BLaER1 treated with 17β-estradiol and CSF1 and Interleukin-3, amounts not matched to agents 10 nM and 100 nM (cell line): ENCODE data around the gene CRAMP1.

Experiments used
- H3K27ac ChIP-seq, 11 experiments: shearing (Covaris generic); formaldehyde crosslinking; 2 replicates each; pipeline ENCODE4 v1.8.1; 2022
- H3K27me3 ChIP-seq, 11 experiments: shearing (Covaris generic); formaldehyde crosslinking; 2 replicates each; pipeline ENCODE4 v1.8.1; 2022
- H3K36me3 ChIP-seq, 11 experiments: shearing (Covaris generic); formaldehyde crosslinking; 2 replicates each; pipeline ENCODE4 v1.8.1; 2022
- H3K4me1 ChIP-seq, 10 experiments: shearing (Covaris generic); formaldehyde crosslinking; 2 replicates each; pipeline ENCODE4 v1.8.1; 2022
- H3K4me2 ChIP-seq, 11 experiments: shearing (Covaris generic); formaldehyde crosslinking; 2 replicates each; pipeline ENCODE4 v1.8.1; 2022
- H3K4me3 ChIP-seq, 10 experiments: shearing (Covaris generic); formaldehyde crosslinking; 2 replicates each; pipeline ENCODE4 v1.8.1; 2022
- H3K9ac ChIP-seq, 11 experiments: shearing (Covaris generic); formaldehyde crosslinking; 2 replicates each; pipeline ENCODE4 v1.8.1; 2022
- H3K9me3 ChIP-seq, 11 experiments: shearing (Covaris generic); formaldehyde crosslinking; replicated peaks in 1 of 11; 2 replicates each; pipeline ENCODE4 v1.8.1; 2022
- H4K20me1 ChIP-seq, 11 experiments: shearing (Covaris generic); formaldehyde crosslinking; 2 replicates each; pipeline ENCODE4 v1.8.1; 2022
- Cebpa-rat ChIP-seq, 11 experiments: shearing (Covaris generic); IDR thresholded peaks; 2 replicates each; pipeline ENCODE4 v1.8.1; 2022

The CRAMP1 gene

GRCh38 chr16:1612320-1613111 lies at the start of gene CRAMP1:
Gene CRAMP1, plus strand, starts transcription at chr16:1612360. Its CDS starts 2,280 bp downstream, at chr16:1614640.
- Histone ChIP-seq H3K9me3 (peaks cover 0 to 8% (median 0%) of the 10 kb centered on the region in 11 experiments; a peak in 4 of 22 replicates), H3K27ac (peak within 1 kb of the TSS; percentile 46 to 83 (median 78); a peak in 21 of 22 replicates), H3K4me1 (peaks cover 43 to 53% (median 48%) of the 10 kb centered on the region in 10 experiments), H3K9ac (peak within 1 kb of the TSS; percentile 83 to 96 (median 89)), H3K4me2 (peak within 1 kb of the TSS; percentile 92 to 100 (median 98)), H3K36me3 (peaks cover 10 to 28% (median 24%) of the 10 kb centered on the region in 11 experiments; a peak in 21 of 22 replicates), H4K20me1 (peaks cover 25 to 47% (median 45%) of the 10 kb centered on the region in 11 experiments; a peak in 21 of 22 replicates), H3K27me3 (peaks cover 30 to 43% (median 42%) of the 10 kb centered on the region in 11 experiments), H3K4me3 (peak within 1 kb of the TSS; percentile 85 to 99 (median 97))
- TF ChIP-seq Cebpa-rat (IDR thresholded peaks at IDR 0.05) = no peak

GRCh38 chr16:1563786-1564185 lies 48.4 kb upstream of the CRAMP1 start:
- no peak overlapping the region for H3K4me2 ChIP-seq
- peaks cover 0 to 13% (median 0%) of the 10 kb centered on the region in 11 experiments; a peak in 5 of 22 replicates for H4K20me1 ChIP-seq
- H3K27ac ChIP-seq = no peak overlapping the region
- no peak for TF ChIP-seq Cebpa-rat (IDR thresholded peaks at IDR 0.05)
- H3K4me3 ChIP-seq = no peak overlapping the region
- no peaks in the 10 kb centered on the region for H3K27me3 ChIP-seq
- H3K9me3 ChIP-seq = no peaks in the 10 kb centered on the region
- peaks cover 17 to 50% (median 27%) of the 10 kb centered on the region in 11 experiments; a peak in 20 of 22 replicates for H3K36me3 ChIP-seq
- H3K4me1 ChIP-seq = peaks cover 0 to 39% (median 26%) of the 10 kb centered on the region in 10 experiments; a peak in 19 of 20 replicates
- H3K9ac ChIP-seq = no peak overlapping the region

GRCh38 chr16:1564325-1564724 lies 47.8 kb upstream of the CRAMP1 start:
- no peaks in the 10 kb centered on the region for H3K9me3 ChIP-seq
- peak overlapping the region in 1 of 11 experiments; percentile 12; a peak in 1 of 22 replicates for H3K9ac ChIP-seq
- H3K27ac ChIP-seq = no peak overlapping the region
- no peak for TF ChIP-seq Cebpa-rat (IDR thresholded peaks at IDR 0.05)
- peaks cover 0 to 34% (median 22%) of the 10 kb centered on the region in 10 experiments for H3K4me1 ChIP-seq
- peak overlapping the region in 10 of 11 experiments; percentile 17 to 83 (median 73); a peak in 19 of 22 replicates for H3K4me2 ChIP-seq
- H4K20me1 ChIP-seq = peaks cover 0 to 13% (median 0%) of the 10 kb centered on the region in 11 experiments; a peak in 5 of 22 replicates
- no peak overlapping the region for H3K4me3 ChIP-seq
- peaks cover 17 to 46% (median 27%) of the 10 kb centered on the region in 11 experiments; a peak in 20 of 22 replicates for H3K36me3 ChIP-seq
- no peaks in the 10 kb centered on the region for H3K27me3 ChIP-seq

GRCh38 chr16:1565083-1565805 lies 46.9 kb upstream of the CRAMP1 start:
- Histone ChIP-seq H3K27me3 (no peaks in the 10 kb centered on the region), H3K4me2 (peak overlapping the region; percentile 3 to 83 (median 70); a peak in 19 of 22 replicates), H3K36me3 (peaks cover 17 to 41% (median 24%) of the 10 kb centered on the region in 11 experiments; a peak in 20 of 22 replicates), H3K4me3 (no peak overlapping the region), H3K27ac (no peak overlapping the region), H3K9ac (peak overlapping the region in 5 of 11 experiments; percentile 12 to 38 (median 26); a peak in 6 of 22 replicates), H3K4me1 (peaks cover 9 to 35% (median 24%) of the 10 kb centered on the region in 10 experiments), H3K9me3 (no peaks in the 10 kb centered on the region), H4K20me1 (peaks cover 0 to 13% (median 0%) of the 10 kb centered on the region in 11 experiments; a peak in 5 of 22 replicates)
- no peak for TF ChIP-seq Cebpa-rat (IDR thresholded peaks at IDR 0.05)

- Histone ChIP-seq H4K20me1 (peaks cover 0 to 13% (median 0%) of the 10 kb centered on the region in 11 experiments; a peak in 5 of 22 replicates), H3K4me2 (no peak overlapping the region), H3K9ac (no peak overlapping the region), H3K27me3 (no peaks in the 10 kb centered on the region), H3K4me3 (no peak overlapping the region), H3K36me3 (peaks cover 0 to 32% (median 4%) of the 10 kb centered on the region in 11 experiments; a peak in 9 of 22 replicates), H3K9me3 (no peaks in the 10 kb centered on the region), H3K27ac (no peak overlapping the region), H3K4me1 (peaks cover 14 to 40% (median 27%) of the 10 kb centered on the region in 10 experiments)
- TF ChIP-seq Cebpa-rat (IDR thresholded peaks at IDR 0.05) = no peak
Measured at GRCh38 chr16:1567988-1568387, 44.2 kb upstream of the CRAMP1 start.

- H3K27me3 ChIP-seq = no peaks in the 10 kb centered on the region
- no peak overlapping the region for H3K9ac ChIP-seq
- H3K4me3 ChIP-seq = no peak overlapping the region
- H4K20me1 ChIP-seq = peaks cover 0 to 6% (median 0%) of the 10 kb centered on the region in 11 experiments; a peak in 2 of 22 replicates
- no peak overlapping the region for H3K27ac ChIP-seq
- H3K36me3 ChIP-seq = peaks cover 0 to 23% (median 0%) of the 10 kb centered on the region in 11 experiments; a peak in 10 of 22 replicates
- no peak overlapping the region for H3K4me2 ChIP-seq
- H3K9me3 ChIP-seq = no peaks in the 10 kb centered on the region
- TF ChIP-seq Cebpa-rat (IDR thresholded peaks at IDR 0.05) = no peak
- H3K4me1 ChIP-seq = peaks cover 8 to 22% (median 13%) of the 10 kb centered on the region in 10 experiments; a peak in 19 of 20 replicates
Measured at GRCh38 chr16:1571012-1571671, 41.0 kb upstream of the CRAMP1 start.

GRCh38 chr16:1572673-1573072 lies 39.5 kb upstream of the CRAMP1 start:
- H3K9ac ChIP-seq = no peak overlapping the region
- H4K20me1 ChIP-seq = no peaks in the 10 kb centered on the region; a peak in 2 of 22 replicates
- TF ChIP-seq Cebpa-rat (IDR thresholded peaks at IDR 0.05) = no peak
- H3K9me3 ChIP-seq = no peaks in the 10 kb centered on the region
- H3K36me3 ChIP-seq = peaks cover 0 to 25% (median 2%) of the 10 kb centered on the region in 11 experiments; a peak in 11 of 22 replicates
- H3K4me3 ChIP-seq = no peak overlapping the region
- no peaks in the 10 kb centered on the region for H3K27me3 ChIP-seq
- H3K4me2 ChIP-seq = no peak overlapping the region
- peaks cover 6 to 18% (median 12%) of the 10 kb centered on the region in 10 experiments; a peak in 18 of 20 replicates for H3K4me1 ChIP-seq
- no peak overlapping the region for H3K27ac ChIP-seq

GRCh38 chr16:1573301-1573700 lies 38.9 kb upstream of the CRAMP1 start:
- Histone ChIP-seq H3K4me2 (no peak overlapping the region), H3K4me1 (peaks cover 6 to 18% (median 12%) of the 10 kb centered on the region in 10 experiments; a peak in 18 of 20 replicates), H3K27me3 (no peaks in the 10 kb centered on the region), H4K20me1 (no peaks in the 10 kb centered on the region; a peak in 1 of 22 replicates), H3K9me3 (no peaks in the 10 kb centered on the region), H3K27ac (no peak overlapping the region), H3K9ac (no peak overlapping the region), H3K36me3 (peaks cover 0 to 29% (median 4%) of the 10 kb centered on the region in 11 experiments; a peak in 12 of 22 replicates), H3K4me3 (no peak overlapping the region)
- TF ChIP-seq Cebpa-rat (IDR thresholded peaks at IDR 0.05) = no peak
